ENCODE measurements around the gene MAPKAPK5. TPM values are rescaled to one million over a fixed set of nuclear protein-coding genes. Genes with fewer than 3 reads are reported as not detected.
"Not testable (repeated sequence)": the region's sequence is repeated elsewhere in the genome, so short reads cannot be mapped to it uniquely, and the experiment has no call there.

The MAPKAPK5 gene, protein sequence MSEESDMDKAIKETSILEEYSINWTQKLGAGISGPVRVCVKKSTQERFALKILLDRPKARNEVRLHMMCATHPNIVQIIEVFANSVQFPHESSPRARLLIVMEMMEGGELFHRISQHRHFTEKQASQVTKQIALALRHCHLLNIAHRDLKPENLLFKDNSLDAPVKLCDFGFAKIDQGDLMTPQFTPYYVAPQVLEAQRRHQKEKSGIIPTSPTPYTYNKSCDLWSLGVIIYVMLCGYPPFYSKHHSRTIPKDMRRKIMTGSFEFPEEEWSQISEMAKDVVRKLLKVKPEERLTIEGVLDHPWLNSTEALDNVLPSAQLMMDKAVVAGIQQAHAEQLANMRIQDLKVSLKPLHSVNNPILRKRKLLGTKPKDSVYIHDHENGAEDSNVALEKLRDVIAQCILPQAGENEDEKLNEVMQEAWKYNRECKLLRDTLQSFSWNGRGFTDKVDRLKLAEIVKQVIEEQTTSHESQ
- total RNA-seq, result 66.4 and 68.1 TPM in 2 replicates

DNA sequence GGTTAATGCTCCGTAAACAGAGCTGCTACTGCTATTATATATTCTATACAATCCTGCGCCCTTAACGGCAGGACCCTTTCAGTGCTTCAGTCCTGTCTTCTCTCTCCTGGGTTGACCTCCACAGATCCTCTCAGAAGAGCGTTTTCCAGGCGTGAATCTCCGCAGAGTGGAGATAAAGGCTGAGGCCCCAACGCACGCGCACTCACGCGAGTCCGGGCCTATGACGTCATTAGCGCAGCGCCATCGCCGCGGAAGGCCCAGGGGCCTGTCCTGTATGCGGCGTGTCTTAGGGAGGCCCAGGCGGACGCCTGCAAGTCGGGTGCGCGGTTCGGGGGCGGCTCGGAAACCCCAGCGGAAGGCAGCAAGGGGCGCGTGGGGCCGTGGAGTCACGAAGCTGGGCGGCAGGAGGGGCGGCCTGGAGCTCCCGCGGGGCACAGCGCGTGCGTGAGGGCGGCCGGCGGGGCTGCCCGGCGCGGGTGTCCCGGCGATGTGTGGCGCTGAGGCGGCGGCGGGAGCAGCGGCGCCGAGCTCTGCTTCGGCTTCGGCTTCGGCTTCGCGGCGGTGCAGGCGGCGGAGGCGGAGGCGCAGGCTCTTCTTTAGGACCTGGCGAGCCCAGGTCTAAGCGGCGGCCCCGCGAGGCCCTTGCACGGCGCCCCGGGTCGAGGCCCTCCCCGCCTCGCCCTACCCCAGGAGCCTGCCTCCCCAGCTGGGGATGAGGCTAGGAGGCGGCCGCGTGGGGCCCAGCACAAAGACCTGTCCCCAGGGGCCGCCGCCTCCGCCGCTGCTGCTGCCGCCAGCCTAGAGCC lies at the start of gene MAPKAPK5:
Gene MAPKAPK5, plus strand, starts transcription at position 479 of the 806 bp plus-strand sequence. CDS start 506 bp downstream, outside the sequence.
- Mint-ChIP-seq H3K9me3 (no peaks in the 10 kb centered on the region), H3K4me3 (ENCODE audit: low read depth) (peak within 1 kb of the TSS; percentile 97), H3K36me3 (ENCODE audit: low read depth) (peaks cover 47% of the 10 kb centered on the region), H3K27me3 (ENCODE audit: low read depth) (no peaks in the 10 kb centered on the region), H3K4me1 (ENCODE audit: low read depth) (peaks cover 36% of the 10 kb centered on the region), H3K27ac (peak within 1 kb of the TSS; percentile 98)
- intact Hi-C loops (cut with micrococcal nuclease), result loop anchor here (5.0 to 10.0 kb wide), 4 partner anchors 157 to 565 kb away; partner anchors contain the start of genes ACAD10, BRAP, ERP29 and RPL6
- DNase-seq (ENCODE audit: low spot score), result peak; percentile 95

DNA sequence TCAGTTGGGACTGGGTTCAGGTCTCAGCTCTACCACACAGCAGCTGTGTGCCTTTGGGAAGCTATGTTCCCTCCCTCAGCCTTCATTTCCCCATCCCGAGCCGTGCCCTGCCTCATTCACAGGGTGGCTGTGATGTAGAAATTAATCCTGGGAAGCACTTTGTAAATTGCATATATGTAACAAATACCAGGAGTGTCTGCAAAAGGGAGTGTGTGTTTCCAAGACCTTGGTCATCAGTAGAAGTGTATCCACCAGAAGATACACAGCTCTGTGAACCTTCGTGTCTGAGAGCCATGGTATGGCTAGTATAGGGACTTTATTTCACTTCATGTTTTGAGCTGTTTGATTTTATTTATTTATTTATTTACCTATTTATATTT lies 49.2 kb upstream of the MAPKAPK5 start:
- Mint-ChIP-seq H3K36me3 (ENCODE audit: low read depth) (no peaks in the 10 kb centered on the region), H3K4me1 (ENCODE audit: low read depth) (no peaks in the 10 kb centered on the region), H3K4me3 (ENCODE audit: low read depth) (no peak overlapping the region), H3K9me3 (no peaks in the 10 kb centered on the region), H3K27ac (no peak overlapping the region), H3K27me3 (ENCODE audit: low read depth) (no peaks in the 10 kb centered on the region)
- intact Hi-C loops (cut with micrococcal nuclease), result no loop called here
- no peak for DNase-seq (ENCODE audit: low spot score)

DNA sequence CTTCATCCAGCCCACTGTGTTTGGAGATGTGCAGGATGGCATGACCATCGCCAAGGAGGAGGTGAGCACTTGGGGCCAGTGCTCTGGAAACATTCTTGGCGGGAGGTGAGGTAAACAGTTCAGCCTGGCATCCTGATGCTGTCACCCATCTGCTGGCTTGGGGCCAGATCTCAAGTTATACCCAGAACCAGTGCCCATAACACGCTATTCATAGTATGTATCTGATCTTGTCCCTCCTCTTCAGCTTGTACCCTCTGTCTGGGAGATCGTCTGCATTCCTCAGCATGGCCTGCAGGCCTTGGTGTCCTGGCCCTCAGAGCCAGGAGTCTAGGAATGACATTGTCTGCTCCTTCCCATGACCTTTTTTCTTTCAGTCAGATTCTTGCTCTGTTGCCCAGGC lies 43.8 kb upstream of the MAPKAPK5 start:
- Mint-ChIP-seq H3K9me3 (no peaks in the 10 kb centered on the region), H3K27ac (no peak overlapping the region), H3K27me3 (ENCODE audit: low read depth) (no peaks in the 10 kb centered on the region), H3K4me3 (ENCODE audit: low read depth) (no peak overlapping the region), H3K4me1 (ENCODE audit: low read depth) (no peaks in the 10 kb centered on the region), H3K36me3 (ENCODE audit: low read depth) (no peaks in the 10 kb centered on the region)
- no peak for DNase-seq (ENCODE audit: low spot score)
- intact Hi-C loops (cut with micrococcal nuclease), result no loop called here

- no peak overlapping the region for H3K27ac Mint-ChIP-seq
- intact Hi-C loops (cut with micrococcal nuclease), result no loop called here
Measured at GRCh38 chr12:111799758-111800157, 42.3 kb upstream of the MAPKAPK5 start.

GRCh38 chr12:111803038-111803626 lies 38.9 kb upstream of the MAPKAPK5 start:
- Mint-ChIP-seq H3K27ac (no peak overlapping the region), H3K9me3 (no peaks in the 10 kb centered on the region), H3K4me1 (ENCODE audit: low read depth) (no peaks in the 10 kb centered on the region), H3K4me3 (ENCODE audit: low read depth) (no peak overlapping the region), H3K36me3 (ENCODE audit: low read depth) (no peaks in the 10 kb centered on the region), H3K27me3 (ENCODE audit: low read depth) (no peaks in the 10 kb centered on the region)
- intact Hi-C loops (cut with micrococcal nuclease), result no loop called here
- no peak for DNase-seq (ENCODE audit: low spot score)

More at GRCh38 chr12:111799758-111800157, 42.3 kb upstream of the MAPKAPK5 start:
- H3K9me3 Mint-ChIP-seq, result no peaks in the 10 kb centered on the region
- H3K36me3 Mint-ChIP-seq (ENCODE audit: low read depth), result no peaks in the 10 kb centered on the region
- H3K4me1 Mint-ChIP-seq (ENCODE audit: low read depth), result no peaks in the 10 kb centered on the region
- H3K4me3 Mint-ChIP-seq (ENCODE audit: low read depth), result no peak overlapping the region
- no peak for DNase-seq (ENCODE audit: low spot score)
- H3K27me3 Mint-ChIP-seq (ENCODE audit: low read depth), result no peaks in the 10 kb centered on the region

DNA sequence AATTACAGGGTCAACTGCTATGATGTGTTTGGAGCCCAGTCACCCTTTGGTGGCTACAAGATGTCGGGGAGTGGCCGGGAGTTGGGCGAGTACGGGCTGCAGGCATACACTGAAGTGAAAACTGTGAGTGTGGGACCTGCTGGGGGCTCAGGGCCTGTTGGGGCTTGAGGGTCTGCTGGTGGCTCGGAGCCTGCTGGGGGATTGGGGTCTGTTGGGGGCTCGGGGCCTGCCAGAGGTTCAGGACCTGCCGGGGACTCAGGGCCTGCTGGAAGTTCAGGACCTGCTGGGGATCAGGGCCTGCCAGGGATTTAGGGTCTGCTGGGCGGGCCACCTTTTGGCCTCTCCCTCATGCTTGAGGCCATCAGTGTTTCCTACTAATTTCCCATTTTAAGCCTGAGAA lies 38.2 kb upstream of the MAPKAPK5 start:
- intact Hi-C loops (cut with micrococcal nuclease), result no loop called here
- no peak for DNase-seq (ENCODE audit: low spot score)
- no peak overlapping the region for H3K4me3 Mint-ChIP-seq (ENCODE audit: low read depth)
- no peaks in the 10 kb centered on the region for H3K36me3 Mint-ChIP-seq (ENCODE audit: low read depth)
- H3K27ac Mint-ChIP-seq, result no peak overlapping the region
- H3K27me3 Mint-ChIP-seq (ENCODE audit: low read depth), result no peaks in the 10 kb centered on the region
- H3K9me3 Mint-ChIP-seq, result no peaks in the 10 kb centered on the region
- H3K4me1 Mint-ChIP-seq (ENCODE audit: low read depth), result no peaks in the 10 kb centered on the region

GRCh38 chr12:111806304-111806703 lies 35.7 kb upstream of the MAPKAPK5 start:
- no peaks in the 10 kb centered on the region for H3K9me3 Mint-ChIP-seq
- no peak overlapping the region for H3K27ac Mint-ChIP-seq
- H3K4me3 Mint-ChIP-seq (ENCODE audit: low read depth), result no peak overlapping the region
- H3K27me3 Mint-ChIP-seq (ENCODE audit: low read depth), result no peaks in the 10 kb centered on the region
- intact Hi-C loops (cut with micrococcal nuclease), result no loop called here
- no peak for DNase-seq (ENCODE audit: low spot score)
- no peaks in the 10 kb centered on the region for H3K36me3 Mint-ChIP-seq (ENCODE audit: low read depth)
- no peaks in the 10 kb centered on the region for H3K4me1 Mint-ChIP-seq (ENCODE audit: low read depth)

DNA sequence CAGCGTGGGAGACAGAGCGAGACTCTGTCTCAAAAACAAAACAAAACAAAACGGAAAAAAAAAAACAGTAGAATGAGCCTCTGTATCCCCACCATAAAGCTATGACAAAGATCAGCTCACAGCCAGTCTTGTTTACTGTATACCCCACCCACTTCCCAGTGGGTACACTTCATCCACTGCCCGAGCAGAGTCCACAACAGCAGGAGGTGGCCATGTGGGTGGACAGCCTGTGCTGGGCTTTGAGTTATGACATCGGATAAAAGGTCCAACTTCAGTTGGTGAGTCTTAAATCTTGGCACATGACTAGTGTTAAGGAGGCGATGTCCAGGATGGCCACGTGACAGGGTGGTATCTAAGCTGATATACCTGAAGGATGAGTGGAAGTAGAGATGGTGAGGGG lies 34.8 kb upstream of the MAPKAPK5 start:
- Mint-ChIP-seq H3K4me3 (ENCODE audit: low read depth) (no peak overlapping the region), H3K4me1 (ENCODE audit: low read depth) (no peaks in the 10 kb centered on the region), H3K27me3 (ENCODE audit: low read depth) (no peaks in the 10 kb centered on the region), H3K36me3 (ENCODE audit: low read depth) (no peaks in the 10 kb centered on the region), H3K27ac (no peak overlapping the region), H3K9me3 (no peaks in the 10 kb centered on the region)
- no peak for DNase-seq (ENCODE audit: low spot score)
- intact Hi-C loops (cut with micrococcal nuclease), result no loop called here

DNA sequence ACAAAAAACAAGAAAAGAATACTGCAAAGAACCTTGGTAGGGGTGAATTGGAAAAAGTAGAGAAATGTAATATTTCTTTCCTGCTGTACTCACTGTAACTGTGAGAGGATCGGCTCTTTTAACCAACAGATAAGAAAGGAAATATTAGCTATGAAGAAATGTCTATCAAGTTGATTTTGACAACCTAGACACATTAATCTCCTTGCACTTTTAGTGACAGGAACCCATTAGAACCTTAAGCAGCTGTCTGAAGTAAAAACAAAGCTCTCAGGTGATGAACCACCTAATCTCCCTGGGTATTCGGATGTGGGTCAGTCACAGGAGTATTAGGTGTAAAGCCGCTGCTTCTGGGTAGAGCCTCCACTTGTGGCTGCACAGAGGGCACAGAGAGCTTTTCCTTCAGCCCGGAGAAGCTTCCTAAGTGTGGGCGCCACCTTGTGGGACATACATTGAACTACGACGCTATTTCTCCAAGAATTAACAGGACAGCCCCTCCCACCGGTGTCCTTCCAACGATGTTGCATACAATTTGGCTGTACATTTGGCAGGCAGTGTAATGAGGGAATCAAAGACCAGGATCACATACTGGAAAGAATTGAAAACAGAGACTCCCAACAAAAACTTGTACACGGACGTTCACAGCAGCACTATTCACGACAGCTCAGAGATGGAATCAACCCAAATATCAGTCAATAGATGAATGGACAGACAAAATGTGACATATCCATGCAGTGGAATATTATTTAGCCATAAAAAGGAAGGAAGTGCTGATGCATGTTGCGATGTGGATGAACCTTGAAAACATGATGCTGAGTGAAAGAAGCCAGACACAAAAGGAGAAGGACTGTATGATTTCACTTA lies 28.9 kb upstream of the MAPKAPK5 start:
- no peaks in the 10 kb centered on the region for H3K9me3 Mint-ChIP-seq
- H3K27me3 Mint-ChIP-seq (ENCODE audit: low read depth), result peaks cover 4% of the 10 kb centered on the region
- H3K27ac Mint-ChIP-seq, result no peak overlapping the region
- H3K36me3 Mint-ChIP-seq (ENCODE audit: low read depth), result no peaks in the 10 kb centered on the region
- intact Hi-C loops (cut with micrococcal nuclease), result loop anchor here (1.0 to 5.0 kb wide), 4 partner anchors 61 to 481 kb away; partner anchors contain the start of gene ACAD10
- H3K4me3 Mint-ChIP-seq (ENCODE audit: low read depth), result no peak overlapping the region
- peak; percentile 56 for DNase-seq (ENCODE audit: low spot score)
- peaks cover 6% of the 10 kb centered on the region for H3K4me1 Mint-ChIP-seq (ENCODE audit: low read depth)

- Mint-ChIP-seq H3K27me3 (ENCODE audit: low read depth) (peaks cover 18% of the 10 kb centered on the region), H3K36me3 (ENCODE audit: low read depth) (no peaks in the 10 kb centered on the region), H3K4me3 (ENCODE audit: low read depth) (no peak overlapping the region), H3K4me1 (ENCODE audit: low read depth) (peaks cover 6% of the 10 kb centered on the region), H3K9me3 (no peaks in the 10 kb centered on the region), H3K27ac (no peak overlapping the region)
- intact Hi-C loops (cut with micrococcal nuclease), result no loop called here
- no peak for DNase-seq (ENCODE audit: low spot score)
Measured at GRCh38 chr12:111816065-111816615, 25.9 kb upstream of the MAPKAPK5 start.

GRCh38 chr12:111816898-111817297 lies 25.1 kb upstream of the MAPKAPK5 start:
- peaks cover 21% of the 10 kb centered on the region for H3K27me3 Mint-ChIP-seq (ENCODE audit: low read depth)
- intact Hi-C loops (cut with micrococcal nuclease); H3K4me3 Mint-ChIP-seq (ENCODE audit: low read depth); H3K27ac Mint-ChIP-seq; H3K36me3 Mint-ChIP-seq (ENCODE audit: low read depth); DNase-seq (ENCODE audit: low spot score); H3K4me1 Mint-ChIP-seq (ENCODE audit: low read depth); H3K9me3 Mint-ChIP-seq: not testable (repeated sequence)

- Mint-ChIP-seq H3K27me3 (ENCODE audit: low read depth) (peaks cover 33% of the 10 kb centered on the region), H3K4me1 (ENCODE audit: low read depth) (peaks cover 2% of the 10 kb centered on the region), H3K4me3 (ENCODE audit: low read depth) (no peak overlapping the region), H3K36me3 (ENCODE audit: low read depth) (no peaks in the 10 kb centered on the region), H3K27ac (no peak overlapping the region), H3K9me3 (no peaks in the 10 kb centered on the region)
- DNase-seq (ENCODE audit: low spot score), result no peak
- intact Hi-C loops (cut with micrococcal nuclease), result no loop called here
Measured at GRCh38 chr12:111818340-111818739, 23.7 kb upstream of the MAPKAPK5 start.
